Naive B cell (primary cell): ENCODE measurements around the gene NPAS3. TPM values are rescaled to one million over a fixed set of nuclear protein-coding genes. Genes with fewer than 3 reads are reported as not detected.

Source experiments
- ATAC-seq, 2 donors: fragments of 150-1000 bp; cut with Tn5 transposase; 2 replicates each; pipeline ENCODE4 v1.10.0; 2021; ENCODE audit warnings: low read depth in 2 of 2, mild to moderate bottlenecking in 2 of 2, moderate library complexity in 2 of 2
- DNase-seq: peaks from one replicate; pipeline ENCODE4 v3.0.0; 2022
- H3K27ac Mint-ChIP-seq, 6 donors: one replicate each; pipeline ENCODE4 v1.8.0; 2020 to 2022; ENCODE audit warnings: mild to moderate bottlenecking in 6 of 6, mixed read lengths in 6 of 6, moderate library complexity in 5 of 6, inconsistent platforms in 2 of 6
- H3K27me3 Mint-ChIP-seq, 3 donors: one replicate each; pipeline ENCODE4 v1.8.0; 2021 to 2022; ENCODE audit warnings: mixed read lengths in 3 of 3, mild to moderate bottlenecking in 1 of 3
- H3K36me3 Mint-ChIP-seq, 2 donors: one replicate each; pipeline ENCODE4 v1.8.0; 2020 to 2022; ENCODE audit warnings: mixed read lengths in 2 of 2, inconsistent platforms in 1 of 2, mild to moderate bottlenecking in 1 of 2
- H3K4me1 Mint-ChIP-seq, 3 donors: one replicate each; pipeline ENCODE4 v1.8.0; 2020 to 2022; ENCODE audit warnings: mixed read lengths in 3 of 3, inconsistent platforms in 1 of 3, mild to moderate bottlenecking in 1 of 3, moderate library complexity in 1 of 3
- H3K4me3 Mint-ChIP-seq, 8 donors: one replicate each; pipeline ENCODE4 v1.8.0; 2020 to 2022; ENCODE audit warnings: mild to moderate bottlenecking in 8 of 8, mixed read lengths in 8 of 8, moderate library complexity in 8 of 8, inconsistent platforms in 2 of 8
- H3K9me3 Mint-ChIP-seq, 7 donors: one replicate each; pipeline ENCODE4 v1.8.0; 2020 to 2022; ENCODE audit warnings: mixed read lengths in 7 of 7, mild to moderate bottlenecking in 5 of 7, inconsistent platforms in 2 of 7, moderate library complexity in 1 of 7
- polyA plus RNA-seq, 6 donors: library from polyadenylated mRNA; unstranded; fragments of 300-500 nt; fragmentation: Illumina TruSeq; gene quantifications; one replicate each; pipeline ENCODE4 v1.2.3, GENCODE V29; 2021; ENCODE audit warnings: low read depth in 6 of 6

The NPAS3 gene
- polyA plus RNA-seq, 6 donors from 2014 or later: not detected

GRCh38 chr14:33404964-33405574 is 466.4 kb downstream of the NPAS3 start:
- Mint-ChIP-seq H3K27ac (no peak overlapping the region), H3K27me3 (peaks cover 0 to 3% (median 0%) of the 10 kb centered on the region in 3 donors), H3K4me3 (no peak overlapping the region), H3K4me1 (no peaks in the 10 kb centered on the region), H3K9me3 (peaks cover 0 to 3% (median 0%) of the 10 kb centered on the region in 7 donors), H3K36me3 (no peaks in the 10 kb centered on the region)
- DNase-seq (no peak), ATAC-seq (no peak)

GRCh38 chr14:33406766-33407165 is 468.1 kb downstream of the NPAS3 start:
- no peaks in the 10 kb centered on the region for H3K27me3 Mint-ChIP-seq
- DNase-seq: no peak
- H3K36me3 Mint-ChIP-seq: no peaks in the 10 kb centered on the region
- H3K4me3 Mint-ChIP-seq: no peak overlapping the region
- H3K4me1 Mint-ChIP-seq: no peaks in the 10 kb centered on the region
- no peak overlapping the region for H3K27ac Mint-ChIP-seq
- ATAC-seq: no peak
- peaks cover 0 to 4% (median 0%) of the 10 kb centered on the region in 7 donors for H3K9me3 Mint-ChIP-seq

DNA sequence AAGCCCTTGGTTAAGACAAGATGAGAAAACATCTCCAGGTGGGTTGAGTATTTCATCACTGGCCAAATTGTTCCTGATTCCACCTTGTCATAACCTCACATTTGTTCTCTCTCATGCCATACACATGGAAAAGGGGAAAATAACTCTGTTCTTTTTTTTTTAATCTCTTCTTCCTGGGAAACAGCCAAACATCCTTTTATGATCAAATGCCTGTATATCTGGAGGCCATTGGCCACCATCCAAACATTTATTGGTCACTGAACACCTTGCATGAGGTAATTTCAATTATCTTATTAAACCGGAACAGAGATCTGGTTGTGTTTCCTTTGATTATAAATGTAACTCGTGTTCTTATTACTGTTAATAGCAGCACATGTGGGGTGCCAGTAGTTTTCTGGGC is 469.6 kb downstream of the NPAS3 start:
- Mint-ChIP-seq H3K36me3 (no peaks in the 10 kb centered on the region), H3K9me3 (peaks cover 0 to 4% (median 3%) of the 10 kb centered on the region in 7 donors), H3K4me3 (no peak overlapping the region), H3K27ac (no peak overlapping the region), H3K4me1 (no peaks in the 10 kb centered on the region), H3K27me3 (no peaks in the 10 kb centered on the region)
- no peak for ATAC-seq
- no peak for DNase-seq

GRCh38 chr14:33412450-33412849 is 473.8 kb downstream of the NPAS3 start:
- Mint-ChIP-seq H3K4me1 (peaks cover 0 to 2% (median 0%) of the 10 kb centered on the region in 3 donors), H3K9me3 (peaks cover 0 to 4% (median 3%) of the 10 kb centered on the region in 7 donors), H3K27me3 (no peaks in the 10 kb centered on the region), H3K27ac (no peak overlapping the region), H3K4me3 (no peak overlapping the region), H3K36me3 (no peaks in the 10 kb centered on the region)
- DNase-seq: no peak
- no peak for ATAC-seq

GRCh38 chr14:33413381-33413780 is 474.7 kb downstream of the NPAS3 start:
- H3K36me3 Mint-ChIP-seq: no peaks in the 10 kb centered on the region
- H3K4me1 Mint-ChIP-seq: peaks cover 0 to 2% (median 0%) of the 10 kb centered on the region in 3 donors
- H3K27ac Mint-ChIP-seq: peak overlapping the region in 1 of 6 donors; percentile 22
- ATAC-seq (no peak), DNase-seq (no peak)
- peaks cover 0 to 4% (median 1%) of the 10 kb centered on the region in 7 donors for H3K9me3 Mint-ChIP-seq
- no peak overlapping the region for H3K4me3 Mint-ChIP-seq
- no peaks in the 10 kb centered on the region for H3K27me3 Mint-ChIP-seq

DNA sequence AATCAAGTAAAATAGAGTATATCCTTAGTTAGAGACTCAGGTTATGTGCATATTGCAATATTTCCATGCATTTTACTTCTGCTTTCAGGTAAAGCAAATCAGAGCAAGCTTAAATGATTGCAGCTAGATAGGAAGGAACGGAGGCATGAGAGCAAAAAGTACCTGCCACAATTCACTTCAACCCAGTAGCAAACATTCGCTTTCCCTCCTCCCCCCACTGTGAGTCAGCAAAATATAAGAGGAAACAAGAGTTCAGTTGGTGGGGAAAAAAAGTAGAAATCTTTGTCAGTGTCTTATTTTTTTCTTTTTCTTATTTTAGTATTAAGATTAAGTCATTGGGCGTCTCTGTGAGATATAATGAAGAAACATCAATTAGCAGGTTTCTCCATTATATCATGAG is 475.4 kb downstream of the NPAS3 start:
- no peaks in the 10 kb centered on the region for H3K36me3 Mint-ChIP-seq
- DNase-seq: no peak
- ATAC-seq: no peak
- no peak overlapping the region for H3K4me3 Mint-ChIP-seq
- H3K4me1 Mint-ChIP-seq: peaks cover 0 to 2% (median 0%) of the 10 kb centered on the region in 3 donors
- H3K27me3 Mint-ChIP-seq: peaks cover 0 to 4% (median 0%) of the 10 kb centered on the region in 3 donors
- H3K27ac Mint-ChIP-seq: no peak overlapping the region
- H3K9me3 Mint-ChIP-seq: peaks cover 0 to 4% (median 0%) of the 10 kb centered on the region in 7 donors

DNA sequence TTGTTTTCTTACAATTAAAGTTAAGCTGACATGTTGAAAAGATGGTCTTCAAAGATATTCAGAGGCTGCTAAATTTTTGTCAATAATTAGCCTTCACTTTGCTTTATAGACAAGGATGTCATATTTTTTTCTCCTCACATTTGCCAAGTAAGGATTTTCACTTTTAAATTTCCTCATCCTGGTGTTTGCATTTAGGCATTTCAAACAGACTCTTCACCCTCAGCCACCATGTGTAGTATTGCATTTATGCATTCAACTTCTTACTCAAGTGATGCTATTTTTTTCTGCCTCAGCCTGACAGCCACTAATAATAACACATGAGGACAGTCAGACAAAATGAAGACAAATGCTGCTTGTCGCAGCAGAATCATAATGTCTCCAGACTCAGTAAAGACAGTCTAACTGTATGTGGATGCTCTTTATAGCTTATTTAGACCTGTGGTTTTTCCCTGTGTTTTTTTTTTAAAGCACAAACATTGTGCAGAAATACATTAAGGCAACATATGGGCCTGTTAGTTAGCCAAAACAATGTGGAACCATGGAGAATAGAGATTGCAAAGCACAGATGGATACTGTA is 481.5 kb downstream of the NPAS3 start:
- Mint-ChIP-seq H3K27ac (no peak overlapping the region), H3K27me3 (peaks cover 0 to 7% (median 0%) of the 10 kb centered on the region in 3 donors), H3K4me1 (no peaks in the 10 kb centered on the region), H3K9me3 (no peaks in the 10 kb centered on the region), H3K36me3 (no peaks in the 10 kb centered on the region), H3K4me3 (no peak overlapping the region)
- ATAC-seq (no peak), DNase-seq (no peak)

GRCh38 chr14:33430414-33431035 is 491.8 kb downstream of the NPAS3 start:
- H3K4me3 Mint-ChIP-seq: no peak overlapping the region
- no peaks in the 10 kb centered on the region for H3K4me1 Mint-ChIP-seq
- H3K9me3 Mint-ChIP-seq: peaks cover 0 to 2% (median 0%) of the 10 kb centered on the region in 7 donors
- H3K36me3 Mint-ChIP-seq: no peaks in the 10 kb centered on the region
- ATAC-seq: no peak
- DNase-seq: no peak
- H3K27ac Mint-ChIP-seq: no peak overlapping the region
- no peaks in the 10 kb centered on the region for H3K27me3 Mint-ChIP-seq

GRCh38 chr14:33432407-33433023 is 493.8 kb downstream of the NPAS3 start:
- Mint-ChIP-seq H3K27ac (no peak overlapping the region), H3K36me3 (no peaks in the 10 kb centered on the region)
- DNase-seq: no peak

DNA sequence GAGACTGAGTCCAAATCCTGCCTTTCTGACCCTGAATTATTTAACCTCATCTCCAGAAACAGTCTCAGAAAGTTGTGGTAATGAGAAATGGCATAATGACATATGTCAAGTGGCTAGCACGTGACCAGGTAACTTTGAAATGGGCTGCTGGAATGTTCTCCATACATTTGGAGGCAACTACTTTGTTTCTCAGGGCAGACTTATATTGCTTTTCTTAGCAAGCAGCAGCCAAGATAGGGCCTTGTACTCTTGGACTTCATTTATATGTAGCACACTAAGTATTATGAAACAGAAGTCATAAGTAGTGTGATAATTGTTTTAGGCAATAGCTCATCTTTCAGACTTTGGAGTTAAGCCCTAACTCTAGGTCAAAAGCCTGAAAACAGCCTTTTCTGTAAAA is 494.7 kb downstream of the NPAS3 start:
- ATAC-seq (no peak), DNase-seq (no peak)
- no peaks in the 10 kb centered on the region for H3K36me3 Mint-ChIP-seq
- no peak overlapping the region for H3K4me3 Mint-ChIP-seq
- no peaks in the 10 kb centered on the region for H3K4me1 Mint-ChIP-seq
- no peak overlapping the region for H3K27ac Mint-ChIP-seq
- H3K27me3 Mint-ChIP-seq: no peaks in the 10 kb centered on the region
- H3K9me3 Mint-ChIP-seq: peaks cover 0 to 2% (median 0%) of the 10 kb centered on the region in 7 donors

More at GRCh38 chr14:33432407-33433023, 493.8 kb downstream of the NPAS3 start:
- Mint-ChIP-seq H3K27me3 (no peaks in the 10 kb centered on the region), H3K4me3 (no peak overlapping the region), H3K4me1 (no peaks in the 10 kb centered on the region), H3K9me3 (peaks cover 0 to 2% (median 0%) of the 10 kb centered on the region in 7 donors)
- no peak for ATAC-seq

- DNase-seq: no peak
- no peaks in the 10 kb centered on the region for H3K4me1 Mint-ChIP-seq
- peaks cover 0 to 2% (median 0%) of the 10 kb centered on the region in 7 donors for H3K9me3 Mint-ChIP-seq
- H3K27me3 Mint-ChIP-seq: no peaks in the 10 kb centered on the region
- H3K4me3 Mint-ChIP-seq: no peak overlapping the region
- ATAC-seq: no peak
- peak overlapping the region in 1 of 6 donors; percentile 39 for H3K27ac Mint-ChIP-seq
- H3K36me3 Mint-ChIP-seq: no peaks in the 10 kb centered on the region
Observed at GRCh38 chr14:33435911-33436689, 497.4 kb downstream of the NPAS3 start.

DNA sequence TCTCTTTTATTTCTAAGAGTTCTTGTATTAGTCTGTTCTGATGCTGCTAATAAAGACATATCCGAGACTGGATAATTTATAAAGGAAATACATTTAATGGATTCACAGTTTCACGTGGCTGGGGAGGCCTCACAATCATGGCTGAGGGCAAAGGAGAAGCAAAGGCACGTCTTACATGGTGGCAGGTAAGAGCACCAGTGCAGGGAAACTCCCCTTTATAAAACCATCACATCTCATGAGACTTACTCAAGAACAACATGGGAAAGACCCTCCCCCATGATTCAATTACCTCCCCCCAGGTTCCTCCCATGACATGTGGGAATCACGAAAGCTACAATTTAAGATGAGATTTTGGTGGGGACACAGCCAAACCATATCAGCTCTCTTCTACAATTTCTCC is 503.0 kb downstream of the NPAS3 start:
- Mint-ChIP-seq H3K4me1 (no peaks in the 10 kb centered on the region), H3K9me3 (no peaks in the 10 kb centered on the region), H3K27ac (no peak overlapping the region), H3K27me3 (no peaks in the 10 kb centered on the region), H3K4me3 (no peak overlapping the region), H3K36me3 (no peaks in the 10 kb centered on the region)
- ATAC-seq: no peak
- no peak for DNase-seq

DNA sequence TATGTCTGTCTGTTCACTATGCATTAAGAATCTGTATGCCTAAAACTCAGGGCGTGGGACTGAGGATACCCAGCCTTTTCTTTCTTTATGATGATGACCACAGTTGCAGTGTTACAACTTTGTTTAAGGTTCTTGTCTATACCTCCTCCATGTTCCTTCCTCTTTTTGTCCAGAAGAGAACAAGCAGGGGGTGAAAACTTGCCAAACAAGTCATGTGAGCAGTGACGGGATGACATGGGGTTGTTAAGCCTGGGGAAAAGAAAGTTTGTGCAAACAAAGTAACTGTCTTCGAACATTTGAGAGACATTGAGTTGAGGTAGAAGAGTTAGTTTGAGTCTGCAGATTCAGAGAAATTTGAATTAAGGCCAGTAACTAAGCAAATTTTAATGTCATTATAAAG is 505.5 kb downstream of the NPAS3 start:
- DNase-seq (no peak), ATAC-seq (no peak)
- Mint-ChIP-seq H3K27ac (peak overlapping the region in 1 of 6 donors; percentile 55), H3K9me3 (no peaks in the 10 kb centered on the region), H3K36me3 (no peaks in the 10 kb centered on the region), H3K27me3 (no peaks in the 10 kb centered on the region), H3K4me1 (no peaks in the 10 kb centered on the region), H3K4me3 (no peak overlapping the region)
